Vagina (tissue), 2 donors: ENCODE results near the gene NEK11.

ENCODE experiments used
- POLR2AphosphoS5 ChIP-seq, 2 donors: sonication (generic); formaldehyde crosslinking; IDR thresholded peaks; one replicate each; pipeline ENCODE4 v1.9.0; 2017; ENCODE audit warnings: antibody characterized with exemption in 2 of 2, mild to moderate bottlenecking in 2 of 2, low read depth in 1 of 2; ENCODE audit not compliant: insufficient read depth in 1 of 2
- TF ChIP-seq, protein P1 (sequence below), 3 experiments: fragments of 450-650 bp in 2 of 3; fragments of 200-600 bp in 1 of 3; sonication (generic) in 1 of 3; IDR thresholded peaks; one replicate each; pipeline ENCODE4 v1.5.1; 2017 to 2019; ENCODE audit warnings: antibody characterized with exemption in 3 of 3, mild to moderate bottlenecking in 2 of 3, moderate library complexity in 2 of 3

- TF ChIP-seq, protein P1, sequence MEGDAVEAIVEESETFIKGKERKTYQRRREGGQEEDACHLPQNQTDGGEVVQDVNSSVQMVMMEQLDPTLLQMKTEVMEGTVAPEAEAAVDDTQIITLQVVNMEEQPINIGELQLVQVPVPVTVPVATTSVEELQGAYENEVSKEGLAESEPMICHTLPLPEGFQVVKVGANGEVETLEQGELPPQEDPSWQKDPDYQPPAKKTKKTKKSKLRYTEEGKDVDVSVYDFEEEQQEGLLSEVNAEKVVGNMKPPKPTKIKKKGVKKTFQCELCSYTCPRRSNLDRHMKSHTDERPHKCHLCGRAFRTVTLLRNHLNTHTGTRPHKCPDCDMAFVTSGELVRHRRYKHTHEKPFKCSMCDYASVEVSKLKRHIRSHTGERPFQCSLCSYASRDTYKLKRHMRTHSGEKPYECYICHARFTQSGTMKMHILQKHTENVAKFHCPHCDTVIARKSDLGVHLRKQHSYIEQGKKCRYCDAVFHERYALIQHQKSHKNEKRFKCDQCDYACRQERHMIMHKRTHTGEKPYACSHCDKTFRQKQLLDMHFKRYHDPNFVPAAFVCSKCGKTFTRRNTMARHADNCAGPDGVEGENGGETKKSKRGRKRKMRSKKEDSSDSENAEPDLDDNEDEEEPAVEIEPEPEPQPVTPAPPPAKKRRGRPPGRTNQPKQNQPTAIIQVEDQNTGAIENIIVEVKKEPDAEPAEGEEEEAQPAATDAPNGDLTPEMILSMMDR (IDR thresholded peaks at IDR 0.05) = no peak
- no peak for TF ChIP-seq POLR2AphosphoS5 (IDR thresholded peaks at IDR 0.05; ENCODE audit: insufficient read depth in 1 of 2, low read depth in 1 of 2)
These were observed 361.8 kb downstream of the NEK11 start for GRCh38 chr3:131388490-131388799.
